Activated CD4-positive, alpha-beta T cell treated with anti-CD3 and anti-CD28 coated beads for 1 hour (primary cell): ENCODE results near the gene WDR54.
"Not testable (repeated sequence)": the region's sequence is repeated elsewhere in the genome, so short reads cannot be mapped to it uniquely, and the experiment has no call there.

Experiments used
- DNase-seq: peaks from one replicate; pipeline ENCODE4 v3.0.0-alpha.2; 2020

WDR54 gene

GRCh38 chr2:74407682-74408081 is 13.8 kb upstream of the WDR54 start:
- no peak for DNase-seq

- no peak for DNase-seq
Measured at GRCh38 chr2:74413001-74413698, 8.4 kb upstream of the WDR54 start.

- no peak for DNase-seq
Measured at GRCh38 chr2:74414441-74414840, 7.1 kb upstream of the WDR54 start.

- no peak for DNase-seq
Measured at GRCh38 chr2:74414881-74415761, 6.4 kb upstream of the WDR54 start.

- DNase-seq: no peak
Measured at GRCh38 chr2:74415762-74416395, 5.7 kb upstream of the WDR54 start.

- no peak for DNase-seq
Measured at GRCh38 chr2:74416778-74417177, 4.8 kb upstream of the WDR54 start.

- DNase-seq: no peak
Measured at GRCh38 chr2:74417197-74417596, 4.3 kb upstream of the WDR54 start.

- no peak for DNase-seq
Measured at GRCh38 chr2:74417763-74418162, 3.8 kb upstream of the WDR54 start.

GRCh38 chr2:74418312-74418711 is 3.2 kb upstream of the WDR54 start:
- no peak for DNase-seq

GRCh38 chr2:74419345-74419744 is 2.2 kb upstream of the WDR54 start:
- DNase-seq: no peak

- DNase-seq: no peak
Measured at GRCh38 chr2:74420006-74420405, 1.5 kb upstream of the WDR54 start.

- not testable (repeated sequence) for DNase-seq
Measured at GRCh38 chr2:74420443-74421103, 957 bp upstream of the WDR54 start.

GRCh38 chr2:74423231-74424095 is 1.9 kb downstream of the WDR54 start:
- no peak for DNase-seq

GRCh38 chr2:74424139-74424992 is 2.8 kb downstream of the WDR54 start:
- DNase-seq: no peak

- no peak for DNase-seq
Measured at GRCh38 chr2:74424995-74425406, 3.5 kb downstream of the WDR54 start.

GRCh38 chr2:74425523-74425922 is 4.0 kb downstream of the WDR54 start:
- DNase-seq: no peak

GRCh38 chr2:74426181-74426758 is 4.7 kb downstream of the WDR54 start:
- no peak for DNase-seq

- DNase-seq: no peak
Measured at GRCh38 chr2:74427551-74427950, 6.0 kb downstream of the WDR54 start.

- DNase-seq: no peak
Measured at GRCh38 chr2:74428675-74429074, 7.1 kb downstream of the WDR54 start.

GRCh38 chr2:74429487-74430451 is 8.2 kb downstream of the WDR54 start:
- no peak for DNase-seq
